ENCODE results near the gene MAP3K21. TPM values are rescaled to one million over a fixed set of nuclear protein-coding genes. Genes with fewer than 3 reads are reported as not detected.
A peak's percentile ranks its signal among the peaks of the same experiment; 100 is the strongest.

The MAP3K21 gene
- 4.2 and 5.4 TPM in 2 replicates for total RNA-seq (ENCODE audit: low replicate concordance)

GRCh38 chr1:233327651-233328141 lies at the start of gene MAP3K21:
MAP3K21 (plus strand) TSS chr1:233327724; CDS start chr1:233328029, 305 bp downstream.
- H3K27me3 ChIP-seq, result peaks cover 59% of the 10 kb centered on the region
- peaks cover 25% of the 10 kb centered on the region for H3K27me3 Mint-ChIP-seq (ENCODE audit: insufficient read depth, low read depth)
- DNase-seq (ENCODE audit: low spot score), result no peak

GRCh38 chr1:233278631-233279030 lies 48.9 kb upstream of the MAP3K21 start:
- Mint-ChIP-seq H3K27ac (no peak overlapping the region), H3K9me3 (no peaks in the 10 kb centered on the region), H3K27me3 (ENCODE audit: insufficient read depth, low read depth) (peaks cover 3% of the 10 kb centered on the region), H3K4me1 (no peaks in the 10 kb centered on the region), H3K4me3 (no peak overlapping the region), H3K36me3 (peaks cover 7% of the 10 kb centered on the region)
- no peaks in the 10 kb centered on the region for H3K36me3 ChIP-seq
- no peaks in the 10 kb centered on the region for H3K9me3 ChIP-seq (ENCODE audit: low read depth)
- no peak overlapping the region for H3K4me2 ChIP-seq
- no peak overlapping the region for H3K9ac ChIP-seq
- no peak overlapping the region for H3K4me3 ChIP-seq
- H3K27me3 ChIP-seq, result no peaks in the 10 kb centered on the region
- H3K79me2 ChIP-seq (ENCODE audit: low read depth), result peaks cover 14% of the 10 kb centered on the region
- no peak overlapping the region for H2AFZ ChIP-seq (replicated peaks)
- H3F3A ChIP-seq (ENCODE audit: low read depth), result no peaks in the 10 kb centered on the region
- no peak for DNase-seq (ENCODE audit: low spot score)
- H3K27ac ChIP-seq, result no peak overlapping the region
- TF ChIP-seq EZH2 (IDR thresholded peaks at IDR 0.05), result no peak
- TF ChIP-seq EZH2phosphoT487 (IDR thresholded peaks at IDR 0.05), result no peak
- TF ChIP-seq, protein P1, sequence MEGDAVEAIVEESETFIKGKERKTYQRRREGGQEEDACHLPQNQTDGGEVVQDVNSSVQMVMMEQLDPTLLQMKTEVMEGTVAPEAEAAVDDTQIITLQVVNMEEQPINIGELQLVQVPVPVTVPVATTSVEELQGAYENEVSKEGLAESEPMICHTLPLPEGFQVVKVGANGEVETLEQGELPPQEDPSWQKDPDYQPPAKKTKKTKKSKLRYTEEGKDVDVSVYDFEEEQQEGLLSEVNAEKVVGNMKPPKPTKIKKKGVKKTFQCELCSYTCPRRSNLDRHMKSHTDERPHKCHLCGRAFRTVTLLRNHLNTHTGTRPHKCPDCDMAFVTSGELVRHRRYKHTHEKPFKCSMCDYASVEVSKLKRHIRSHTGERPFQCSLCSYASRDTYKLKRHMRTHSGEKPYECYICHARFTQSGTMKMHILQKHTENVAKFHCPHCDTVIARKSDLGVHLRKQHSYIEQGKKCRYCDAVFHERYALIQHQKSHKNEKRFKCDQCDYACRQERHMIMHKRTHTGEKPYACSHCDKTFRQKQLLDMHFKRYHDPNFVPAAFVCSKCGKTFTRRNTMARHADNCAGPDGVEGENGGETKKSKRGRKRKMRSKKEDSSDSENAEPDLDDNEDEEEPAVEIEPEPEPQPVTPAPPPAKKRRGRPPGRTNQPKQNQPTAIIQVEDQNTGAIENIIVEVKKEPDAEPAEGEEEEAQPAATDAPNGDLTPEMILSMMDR (IDR thresholded peaks at IDR 0.05), result no peak
- H4K20me1 ChIP-seq (ENCODE audit: low read depth), result no peaks in the 10 kb centered on the region
- H3K4me1 ChIP-seq, result no peaks in the 10 kb centered on the region

More at GRCh38 chr1:233327651-233328141, at the start of gene MAP3K21:
- H3K27ac ChIP-seq, result no peak within 1 kb of the TSS
- no peak within 1 kb of the TSS for H3K9ac ChIP-seq
- H3K9me3 Mint-ChIP-seq, result peaks cover 4% of the 10 kb centered on the region
- no peaks in the 10 kb centered on the region for H3K79me2 ChIP-seq (ENCODE audit: low read depth)
- H3K27ac Mint-ChIP-seq, result peak within 1 kb of the TSS; percentile 42
- no peaks in the 10 kb centered on the region for H3K36me3 Mint-ChIP-seq
- H3K4me3 ChIP-seq, result peak within 1 kb of the TSS; percentile 77
- H3F3A ChIP-seq (ENCODE audit: low read depth), result peaks cover 22% of the 10 kb centered on the region
- no peaks in the 10 kb centered on the region for H3K9me3 ChIP-seq (ENCODE audit: low read depth)
- peak within 1 kb of the TSS; percentile 94 for H2AFZ ChIP-seq (replicated peaks)
- H3K4me1 Mint-ChIP-seq, result peaks cover 8% of the 10 kb centered on the region
- peaks cover 16% of the 10 kb centered on the region for H4K20me1 ChIP-seq (ENCODE audit: low read depth)
- no peaks in the 10 kb centered on the region for H3K36me3 ChIP-seq
- H3K4me1 ChIP-seq, result peaks cover 8% of the 10 kb centered on the region
- H3K4me2 ChIP-seq, result peak within 1 kb of the TSS; percentile 96
- TF ChIP-seq, protein P1 (IDR thresholded peaks at IDR 0.05), result no peak
- TF ChIP-seq EZH2phosphoT487 (IDR thresholded peaks at IDR 0.05) (no peak), EZH2 (IDR thresholded peaks at IDR 0.05) (peak; percentile 16)
- H3K4me3 Mint-ChIP-seq, result peak within 1 kb of the TSS; percentile 88

- Histone ChIP-seq H3K9me3 (ENCODE audit: low read depth) (no peaks in the 10 kb centered on the region), H2AFZ (replicated peaks) (no peak overlapping the region), H3K9ac (no peak overlapping the region), H3K27ac (no peak overlapping the region), H3K4me2 (no peak overlapping the region), H3K79me2 (ENCODE audit: low read depth) (peaks cover 23% of the 10 kb centered on the region), H3F3A (ENCODE audit: low read depth) (no peaks in the 10 kb centered on the region), H3K4me3 (no peak overlapping the region), H4K20me1 (ENCODE audit: low read depth) (peaks cover 8% of the 10 kb centered on the region), H3K4me1 (no peaks in the 10 kb centered on the region), H3K36me3 (no peaks in the 10 kb centered on the region), H3K27me3 (no peaks in the 10 kb centered on the region)
- H3K4me3 Mint-ChIP-seq, result no peak overlapping the region
- H3K36me3 Mint-ChIP-seq, result peaks cover 7% of the 10 kb centered on the region
- peaks cover 4% of the 10 kb centered on the region for H3K27me3 Mint-ChIP-seq (ENCODE audit: insufficient read depth, low read depth)
- TF ChIP-seq, protein P1 (IDR thresholded peaks at IDR 0.05), result no peak
- TF ChIP-seq EZH2 (IDR thresholded peaks at IDR 0.05), result no peak
- H3K9me3 Mint-ChIP-seq, result no peaks in the 10 kb centered on the region
- no peaks in the 10 kb centered on the region for H3K4me1 Mint-ChIP-seq
- H3K27ac Mint-ChIP-seq, result no peak overlapping the region
- no peak for DNase-seq (ENCODE audit: low spot score)
Measured at GRCh38 chr1:233279971-233280370, 47.6 kb upstream of the MAP3K21 start.
